CD4-positive, alpha-beta T cell (primary cell): ENCODE results near the gene CADM2. TPM values are rescaled to one million over a fixed set of nuclear protein-coding genes. Genes with fewer than 3 reads are reported as not detected.

Source experiments
- ATAC-seq: fragments of 200-7000 bp; cut with Tn5 transposase; one replicate; pipeline ENCODE4 v1.10.0; 2022; ENCODE audit warnings: mild to moderate bottlenecking; ENCODE audit not compliant: poor library complexity
- CTCF ChIA-PET: fragments of 350-600 bp; sonication (Branson Sonifier 250); formaldehyde crosslinking; loops from one replicate; lab custom pipeline; 2021; ENCODE audit warnings: antibody characterized with exemption, inconsistent platforms; lab: Charles Lee
- POLR2A ChIA-PET: fragments of 350-600 bp; sonication (Branson Sonifier 250); formaldehyde crosslinking; loops from one replicate; lab custom pipeline; 2021; ENCODE audit warnings: antibody characterized with exemption, inconsistent platforms; lab: Charles Lee
- DNase-seq, 14 experiments: peaks; one replicate each; pipeline ENCODE4 v3.0.0-alpha.2; 2013 to 2020; ENCODE audit warnings: mixed read lengths in 2 of 14
- H3K27ac ChIP-seq, 2 donors: one replicate each; pipeline versions ENCODE4 v1.5.1 to v1.7.0; 2013; ENCODE audit warnings: low read length in 2 of 2, low read depth in 1 of 2, mild to moderate bottlenecking in 1 of 2
- H3K27me3 ChIP-seq, 2 experiments: 1 replicate in 1 of 2; 2 replicates in 1 of 2; pipeline versions ENCODE4 v1.6.1 to v1.7.0; 2013; ENCODE audit warnings: low read length in 2 of 2, control low read depth in 1 of 2, mild to moderate bottlenecking in 1 of 2, moderate library complexity in 1 of 2; ENCODE audit not compliant: insufficient read depth in 2 of 2, control insufficient read depth in 1 of 2
- H3K36me3 ChIP-seq: one replicate; pipeline ENCODE4 v1.6.1; 2013; ENCODE audit warnings: low read length, control low read depth; ENCODE audit not compliant: insufficient read depth
- H3K4me1 ChIP-seq: one replicate; pipeline ENCODE4 v1.6.1; 2013; ENCODE audit warnings: low read length, control low read depth; ENCODE audit not compliant: insufficient read depth
- H3K4me3 ChIP-seq: one replicate; pipeline ENCODE4 v1.5.1; 2013; ENCODE audit warnings: mild to moderate bottlenecking, low read length, moderate library complexity
- H3K9me3 ChIP-seq, 2 experiments: 1 replicate in 1 of 2; 2 replicates in 1 of 2; pipeline versions ENCODE4 v1.6.1 to v1.7.0; 2013; ENCODE audit warnings: low read length in 2 of 2, mild to moderate bottlenecking in 2 of 2, control low read depth in 1 of 2, moderate library complexity in 1 of 2; ENCODE audit not compliant: control insufficient read depth in 1 of 2, insufficient read depth in 1 of 2
- H3K27ac Mint-ChIP-seq: one replicate; pipeline ENCODE4 v1.8.0; 2020; ENCODE audit warnings: mixed read lengths
- H3K27me3 Mint-ChIP-seq: one replicate; pipeline ENCODE4 v1.8.0; 2021; ENCODE audit warnings: mixed read lengths
- H3K36me3 Mint-ChIP-seq: one replicate; pipeline ENCODE4 v1.8.0; 2021; ENCODE audit warnings: low read depth, mixed read lengths
- H3K4me1 Mint-ChIP-seq: one replicate; pipeline ENCODE4 v1.8.0; 2021; ENCODE audit warnings: low read depth, mixed read lengths
- H3K4me3 Mint-ChIP-seq: one replicate; pipeline ENCODE4 v1.8.0; 2020; ENCODE audit warnings: mild to moderate bottlenecking, mixed read lengths
- H3K9me3 Mint-ChIP-seq: one replicate; pipeline ENCODE4 v1.8.0; 2020; ENCODE audit warnings: mixed read lengths
- intact Hi-C, 2 experiments: fragments of 100-400 bp; cut with DNase I in 1 of 2; cut with micrococcal nuclease in 1 of 2; formaldehyde crosslinking; loops; one replicate each; pipeline versions ENCODE4 v1.15.1 to v1.9.0; 2023 to 2025; cut with DNase I, micrococcal nuclease
- total RNA-seq, 174 experiments: library from RNA in 2 of 174; stranded (reverse) in 2 of 174; gene quantifications; one replicate each; pipeline ENCODE4 v1.2.3 and lab custom pipeline; 2021 to 2026
- TF ChIP-seq, protein P1 (sequence below): fragments of 200-600 bp; IDR thresholded peaks from one replicate; pipeline ENCODE4 v1.8.0; 2022; ENCODE audit warnings: antibody characterized with exemption, mild to moderate bottlenecking

CADM2 gene
- total RNA-seq, 2 experiments from 2014 or later = 0.03 to 0.11 TPM

DNA sequence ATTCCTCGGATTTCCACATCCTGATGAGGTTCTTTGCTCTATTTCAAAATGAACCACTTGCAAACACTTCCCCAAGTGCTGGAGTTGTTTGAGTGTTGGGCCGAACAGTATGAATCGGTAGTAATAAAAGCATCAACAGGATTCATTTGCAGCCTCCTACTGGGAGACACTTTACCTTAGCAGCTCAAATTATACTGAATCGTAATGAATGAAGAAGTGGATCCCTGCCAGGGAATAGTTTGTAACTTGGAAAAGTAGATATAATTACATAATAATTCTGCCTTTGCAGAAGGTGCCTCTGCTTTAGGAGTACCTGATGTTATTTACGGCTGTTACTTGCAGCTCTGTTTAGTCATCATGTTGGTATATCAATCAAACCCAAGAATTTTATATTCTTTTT, 669.1 kb downstream of the CADM2 start:
- ATAC-seq (no peak), DNase-seq (no peak)
- CTCF ChIA-PET = no interaction called here
- Histone ChIP-seq H3K9me3 (peaks cover 0 to 5% of the 10 kb centered on the region in 2 experiments), H3K4me3 (no peak overlapping the region), H3K36me3 (no peaks in the 10 kb centered on the region), H3K4me1 (no peaks in the 10 kb centered on the region), H3K27ac (no peak overlapping the region), H3K27me3 (no peaks in the 10 kb centered on the region)
- H3K9me3 Mint-ChIP-seq = peaks cover 2% of the 10 kb centered on the region
- POLR2A ChIA-PET = no interaction called here
- no peaks in the 10 kb centered on the region for H3K27me3 Mint-ChIP-seq
- H3K4me1 Mint-ChIP-seq = no peaks in the 10 kb centered on the region
- H3K27ac Mint-ChIP-seq = no peak overlapping the region
- TF ChIP-seq, protein P1, sequence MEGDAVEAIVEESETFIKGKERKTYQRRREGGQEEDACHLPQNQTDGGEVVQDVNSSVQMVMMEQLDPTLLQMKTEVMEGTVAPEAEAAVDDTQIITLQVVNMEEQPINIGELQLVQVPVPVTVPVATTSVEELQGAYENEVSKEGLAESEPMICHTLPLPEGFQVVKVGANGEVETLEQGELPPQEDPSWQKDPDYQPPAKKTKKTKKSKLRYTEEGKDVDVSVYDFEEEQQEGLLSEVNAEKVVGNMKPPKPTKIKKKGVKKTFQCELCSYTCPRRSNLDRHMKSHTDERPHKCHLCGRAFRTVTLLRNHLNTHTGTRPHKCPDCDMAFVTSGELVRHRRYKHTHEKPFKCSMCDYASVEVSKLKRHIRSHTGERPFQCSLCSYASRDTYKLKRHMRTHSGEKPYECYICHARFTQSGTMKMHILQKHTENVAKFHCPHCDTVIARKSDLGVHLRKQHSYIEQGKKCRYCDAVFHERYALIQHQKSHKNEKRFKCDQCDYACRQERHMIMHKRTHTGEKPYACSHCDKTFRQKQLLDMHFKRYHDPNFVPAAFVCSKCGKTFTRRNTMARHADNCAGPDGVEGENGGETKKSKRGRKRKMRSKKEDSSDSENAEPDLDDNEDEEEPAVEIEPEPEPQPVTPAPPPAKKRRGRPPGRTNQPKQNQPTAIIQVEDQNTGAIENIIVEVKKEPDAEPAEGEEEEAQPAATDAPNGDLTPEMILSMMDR = no peak
- H3K4me3 Mint-ChIP-seq = no peak overlapping the region
- intact Hi-C loops = no loop called here
- H3K36me3 Mint-ChIP-seq = no peaks in the 10 kb centered on the region

DNA sequence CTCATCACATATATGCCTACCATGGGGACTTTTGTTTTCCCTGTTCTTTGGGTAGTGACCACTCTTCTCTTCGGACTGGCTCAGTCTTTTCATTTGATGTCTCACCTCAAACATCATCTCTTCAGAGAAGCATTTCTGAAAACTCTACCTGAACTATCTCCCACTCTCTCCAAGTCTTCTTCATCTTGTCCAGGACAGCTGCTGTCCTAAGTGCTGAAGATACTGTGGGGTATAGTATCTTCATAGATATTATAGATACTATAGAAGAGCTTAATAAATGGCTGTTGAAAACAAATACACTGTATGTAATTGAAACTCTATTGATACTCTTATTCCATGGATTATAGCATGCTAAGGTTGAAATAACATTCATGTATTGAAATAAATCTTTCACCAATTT, 672.3 kb downstream of the CADM2 start:
- peaks cover 0 to 5% of the 10 kb centered on the region in 2 experiments for H3K9me3 ChIP-seq
- TF ChIP-seq, protein P1 = no peak
- ATAC-seq (no peak), DNase-seq (no peak)
- peaks cover 2% of the 10 kb centered on the region for H3K9me3 Mint-ChIP-seq
- no peak overlapping the region for H3K27ac ChIP-seq
- no peaks in the 10 kb centered on the region for H3K36me3 Mint-ChIP-seq
- H3K36me3 ChIP-seq = no peaks in the 10 kb centered on the region
- CTCF ChIA-PET = no interaction called here
- intact Hi-C loops = no loop called here
- POLR2A ChIA-PET = no interaction called here
- H3K27me3 ChIP-seq = no peaks in the 10 kb centered on the region
- H3K4me1 ChIP-seq = no peaks in the 10 kb centered on the region
- no peak overlapping the region for H3K27ac Mint-ChIP-seq
- H3K27me3 Mint-ChIP-seq = no peaks in the 10 kb centered on the region
- no peak overlapping the region for H3K4me3 Mint-ChIP-seq
- H3K4me3 ChIP-seq = no peak overlapping the region
- H3K4me1 Mint-ChIP-seq = no peaks in the 10 kb centered on the region

DNA sequence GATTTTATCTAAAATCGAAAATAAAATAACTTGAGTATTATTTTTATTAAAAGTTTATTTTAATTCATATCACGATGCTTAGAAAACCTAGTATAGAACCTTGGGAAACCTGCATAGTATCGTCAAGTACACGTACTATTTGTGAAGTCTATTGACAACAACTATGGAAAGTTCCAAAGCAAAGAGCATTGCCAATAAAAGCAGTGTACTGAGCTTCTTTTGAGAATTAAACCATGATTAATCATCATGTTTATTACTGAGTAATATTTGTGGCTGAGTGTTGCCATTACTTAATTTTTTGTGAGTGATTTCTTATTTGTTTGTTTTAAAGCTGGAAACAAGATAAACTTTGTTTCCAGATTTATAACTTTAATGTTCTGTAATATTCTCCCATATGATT, 674.1 kb downstream of the CADM2 start:
- no peaks in the 10 kb centered on the region for H3K27me3 ChIP-seq
- no peak overlapping the region for H3K4me3 ChIP-seq
- H3K4me1 ChIP-seq = no peaks in the 10 kb centered on the region
- H3K36me3 ChIP-seq = no peaks in the 10 kb centered on the region
- Mint-ChIP-seq H3K4me3 (no peak overlapping the region), H3K27ac (no peak overlapping the region), H3K27me3 (no peaks in the 10 kb centered on the region), H3K36me3 (no peaks in the 10 kb centered on the region), H3K9me3 (peaks cover 2% of the 10 kb centered on the region), H3K4me1 (no peaks in the 10 kb centered on the region)
- DNase-seq (no peak), ATAC-seq (no peak)
- CTCF ChIA-PET = no interaction called here
- TF ChIP-seq, protein P1 = no peak
- peaks cover 0 to 5% of the 10 kb centered on the region in 2 experiments for H3K9me3 ChIP-seq
- POLR2A ChIA-PET = no interaction called here
- intact Hi-C loops = no loop called here
- no peak overlapping the region for H3K27ac ChIP-seq
